ENCODE results near the gene COIL. TPM values are rescaled to one million over a fixed set of nuclear protein-coding genes. Genes with fewer than 3 reads are reported as not detected.

COIL gene, protein sequence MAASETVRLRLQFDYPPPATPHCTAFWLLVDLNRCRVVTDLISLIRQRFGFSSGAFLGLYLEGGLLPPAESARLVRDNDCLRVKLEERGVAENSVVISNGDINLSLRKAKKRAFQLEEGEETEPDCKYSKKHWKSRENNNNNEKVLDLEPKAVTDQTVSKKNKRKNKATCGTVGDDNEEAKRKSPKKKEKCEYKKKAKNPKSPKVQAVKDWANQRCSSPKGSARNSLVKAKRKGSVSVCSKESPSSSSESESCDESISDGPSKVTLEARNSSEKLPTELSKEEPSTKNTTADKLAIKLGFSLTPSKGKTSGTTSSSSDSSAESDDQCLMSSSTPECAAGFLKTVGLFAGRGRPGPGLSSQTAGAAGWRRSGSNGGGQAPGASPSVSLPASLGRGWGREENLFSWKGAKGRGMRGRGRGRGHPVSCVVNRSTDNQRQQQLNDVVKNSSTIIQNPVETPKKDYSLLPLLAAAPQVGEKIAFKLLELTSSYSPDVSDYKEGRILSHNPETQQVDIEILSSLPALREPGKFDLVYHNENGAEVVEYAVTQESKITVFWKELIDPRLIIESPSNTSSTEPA
- 1 to 10 TPM; 6.3 to 9.7 (median 9.0) TPM for total RNA-seq

GRCh38 chr17:56960596-56961538 lies at the start of gene COIL:
COIL (minus strand) TSS chr17:56961050; CDS start chr17:56961019, 31 bp downstream.
- DNase-seq = peak; percentile 81 to 87
- in situ Hi-C loops (cut with MboI; ENCODE audit: low sequenced_read_pairs in 4 of 4) (loop anchor here in 1 of 4 donors (25.0 kb wide), 1 partner anchor 374 kb away; the partner anchor contains the start of gene NOG), intact Hi-C loops (cut with DNase I; ENCODE audit: low total_unique reads) (loop anchor here (1.0 to 10.0 kb wide), 3 partner anchors 17 to 1124 kb away; partner anchors contain the start of genes DYNLL2, SCPEP1 and TRIM25)
- peaks cover 15 to 25% of the 10 kb centered on the region in 2 donors for H3K4me1 ChIP-seq
- H3K36me3 ChIP-seq = no peaks in the 10 kb centered on the region
- H3K27me3 ChIP-seq = no peaks in the 10 kb centered on the region
- TF ChIP-seq POLR2A (IDR thresholded peaks at IDR 0.05) = peak in 1 of 2 donors; percentile 41
- TF ChIP-seq, protein P1, sequence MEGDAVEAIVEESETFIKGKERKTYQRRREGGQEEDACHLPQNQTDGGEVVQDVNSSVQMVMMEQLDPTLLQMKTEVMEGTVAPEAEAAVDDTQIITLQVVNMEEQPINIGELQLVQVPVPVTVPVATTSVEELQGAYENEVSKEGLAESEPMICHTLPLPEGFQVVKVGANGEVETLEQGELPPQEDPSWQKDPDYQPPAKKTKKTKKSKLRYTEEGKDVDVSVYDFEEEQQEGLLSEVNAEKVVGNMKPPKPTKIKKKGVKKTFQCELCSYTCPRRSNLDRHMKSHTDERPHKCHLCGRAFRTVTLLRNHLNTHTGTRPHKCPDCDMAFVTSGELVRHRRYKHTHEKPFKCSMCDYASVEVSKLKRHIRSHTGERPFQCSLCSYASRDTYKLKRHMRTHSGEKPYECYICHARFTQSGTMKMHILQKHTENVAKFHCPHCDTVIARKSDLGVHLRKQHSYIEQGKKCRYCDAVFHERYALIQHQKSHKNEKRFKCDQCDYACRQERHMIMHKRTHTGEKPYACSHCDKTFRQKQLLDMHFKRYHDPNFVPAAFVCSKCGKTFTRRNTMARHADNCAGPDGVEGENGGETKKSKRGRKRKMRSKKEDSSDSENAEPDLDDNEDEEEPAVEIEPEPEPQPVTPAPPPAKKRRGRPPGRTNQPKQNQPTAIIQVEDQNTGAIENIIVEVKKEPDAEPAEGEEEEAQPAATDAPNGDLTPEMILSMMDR (IDR thresholded peaks at IDR 0.05 in 4 of 5, conservative IDR thresholded peaks at IDR 0.05 in 1 of 5) = peak; percentile 98 to 100 (median 99)
- peak; percentile 97 to 99 for ATAC-seq
- H3K27ac ChIP-seq = peak within 1 kb of the TSS; percentile 90 to 95 (median 91)
- peak within 1 kb of the TSS; percentile 74 to 86 (median 80) for H3K4me3 ChIP-seq
- no peaks in the 10 kb centered on the region for H3K9me3 ChIP-seq

DNA sequence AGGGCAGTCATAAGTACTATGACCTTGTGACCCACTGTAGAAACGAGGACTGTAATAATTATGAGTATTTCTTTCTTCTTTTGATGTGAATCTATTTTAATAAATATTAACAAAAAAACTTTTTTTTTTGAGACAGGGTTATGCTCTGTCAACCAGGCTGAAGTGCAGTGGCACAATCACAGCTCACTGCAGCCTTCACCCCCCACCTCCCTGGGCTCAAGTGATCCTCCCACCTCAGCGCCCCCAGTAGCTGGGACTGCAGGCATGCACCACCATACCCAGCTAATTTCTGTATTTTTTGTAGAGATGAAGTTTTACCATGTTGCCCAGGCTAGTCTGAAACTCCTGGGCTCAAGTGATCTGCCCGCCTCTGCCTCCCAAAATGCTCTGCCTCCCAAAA lies 49.6 kb upstream of the COIL start:
- H3K9me3 ChIP-seq = no peaks in the 10 kb centered on the region
- no peak for DNase-seq
- no peak overlapping the region for H3K27ac ChIP-seq
- H3K36me3 ChIP-seq = peaks cover 0 to 14% of the 10 kb centered on the region in 2 donors
- H3K27me3 ChIP-seq = no peaks in the 10 kb centered on the region
- no peak overlapping the region for H3K4me3 ChIP-seq
- ATAC-seq = no peak
- TF ChIP-seq, protein P1 (IDR thresholded peaks at IDR 0.05 in 4 of 5, conservative IDR thresholded peaks at IDR 0.05 in 1 of 5) = no peak
- no peak for TF ChIP-seq POLR2A (IDR thresholded peaks at IDR 0.05)
- in situ Hi-C loops (cut with MboI; ENCODE audit: low sequenced_read_pairs in 4 of 4) (no loop called here), intact Hi-C loops (cut with DNase I; ENCODE audit: low total_unique reads) (no loop called here)
- no peaks in the 10 kb centered on the region for H3K4me1 ChIP-seq

DNA sequence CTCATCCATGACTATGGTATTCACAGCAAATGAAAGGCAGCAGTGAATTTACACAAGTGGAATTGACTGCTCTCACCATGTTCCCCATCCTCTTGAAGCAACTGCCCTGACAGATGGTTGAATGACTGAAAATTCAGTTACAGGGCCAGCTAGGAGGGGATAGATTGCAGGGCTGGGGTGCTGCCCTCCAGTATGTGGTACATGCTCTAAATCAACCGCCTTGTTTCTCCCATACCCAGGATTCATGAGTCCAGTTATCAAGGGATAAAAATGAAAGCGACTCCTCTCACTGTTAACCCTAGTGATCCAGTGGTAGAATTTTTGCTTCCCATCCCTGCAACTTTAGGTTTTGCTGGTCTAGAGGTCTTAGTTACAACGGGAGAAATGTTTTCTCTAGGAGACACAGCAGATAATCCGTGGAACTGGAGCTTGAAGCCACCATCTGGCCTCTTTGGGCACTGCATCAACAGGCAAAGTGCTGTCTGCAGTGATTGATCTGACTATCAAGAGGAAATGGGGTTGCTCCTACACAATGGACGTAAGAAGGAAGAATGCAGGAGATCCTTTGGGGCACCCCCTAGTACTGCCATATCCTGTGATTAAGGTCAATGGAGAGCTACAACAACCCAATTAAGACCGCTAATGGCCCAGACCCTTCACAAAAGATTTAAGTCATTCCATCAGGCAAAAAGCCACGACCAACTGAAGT lies 49.0 kb upstream of the COIL start:
- Histone ChIP-seq H3K9me3 (no peaks in the 10 kb centered on the region), H3K36me3 (peaks cover 0 to 14% of the 10 kb centered on the region in 2 donors), H3K27me3 (no peaks in the 10 kb centered on the region), H3K4me3 (no peak overlapping the region), H3K4me1 (no peaks in the 10 kb centered on the region), H3K27ac (no peak overlapping the region)
- in situ Hi-C loops (cut with MboI; ENCODE audit: low sequenced_read_pairs in 4 of 4) = loop anchor here in 1 of 4 donors (5.0 kb wide), 1 partner anchor 42 kb away; no protein-coding TSS in a partner anchor
- intact Hi-C loops (cut with DNase I; ENCODE audit: low total_unique reads) = loop anchor here (10.0 kb wide), 1 partner anchor 105 kb away; no protein-coding TSS in a partner anchor
- peak; percentile 25 for DNase-seq
- peak; percentile 60 to 67 for ATAC-seq
- no peak for TF ChIP-seq POLR2A (IDR thresholded peaks at IDR 0.05)
- TF ChIP-seq, protein P1 (IDR thresholded peaks at IDR 0.05 in 4 of 5, conservative IDR thresholded peaks at IDR 0.05 in 1 of 5) = peak; percentile 25 to 71 (median 53)

- H3K36me3 ChIP-seq = peaks cover 0 to 14% of the 10 kb centered on the region in 2 donors
- H3K4me3 ChIP-seq = no peak overlapping the region
- TF ChIP-seq POLR2A (IDR thresholded peaks at IDR 0.05) = no peak
- TF ChIP-seq, protein P1 (IDR thresholded peaks at IDR 0.05 in 4 of 5, conservative IDR thresholded peaks at IDR 0.05 in 1 of 5) = no peak
- no peak for DNase-seq
- intact Hi-C loops (cut with DNase I; ENCODE audit: low total_unique reads) (loop anchor here (10.0 kb wide), 1 partner anchor 106 kb away; no protein-coding TSS in a partner anchor), in situ Hi-C loops (cut with MboI; ENCODE audit: low sequenced_read_pairs in 4 of 4) (loop anchor here in 1 of 4 donors (5.0 kb wide), 1 partner anchor 43 kb away; no protein-coding TSS in a partner anchor)
- H3K4me1 ChIP-seq = no peaks in the 10 kb centered on the region
- no peaks in the 10 kb centered on the region for H3K27me3 ChIP-seq
- H3K9me3 ChIP-seq = no peaks in the 10 kb centered on the region
- no peak overlapping the region for H3K27ac ChIP-seq
- ATAC-seq = no peak
These were observed 48.1 kb upstream of the COIL start for GRCh38 chr17:57008958-57009357.

Measured in gastrocnemius medialis (tissue), 4 donors.